ENCODE measurements around the gene FAM3C. TPM values are rescaled to one million over a fixed set of nuclear protein-coding genes. Genes with fewer than 3 reads are reported as not detected.

Gene FAM3C
- total and polyA plus RNA-seq, 10 of the 15 experiments (the other 5 are each of a cell fraction or from before 2014, with no cell fraction given): 11.0 to 110 (median 27.8) TPM

DNA sequence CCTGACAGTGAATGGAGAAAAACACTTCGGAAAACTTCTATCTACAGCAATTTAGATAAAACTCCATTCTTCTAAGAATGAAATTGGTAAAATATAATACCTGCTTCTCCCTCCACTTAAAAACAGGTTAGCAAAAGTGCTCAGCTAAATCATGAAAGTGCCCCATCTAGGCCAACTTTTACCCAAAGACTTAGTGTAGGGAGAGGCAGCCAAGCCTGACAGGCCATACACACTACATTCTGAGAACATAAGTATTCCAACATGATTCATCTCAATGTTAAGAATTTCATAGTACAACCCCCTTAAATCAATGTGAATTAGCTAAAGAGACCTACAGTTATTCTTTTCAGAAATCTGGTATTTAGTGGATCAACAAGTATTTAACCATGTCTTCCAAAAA is 7.2 kb downstream of the FAM3C start (continued):
- TF ChIP-seq, protein P1, sequence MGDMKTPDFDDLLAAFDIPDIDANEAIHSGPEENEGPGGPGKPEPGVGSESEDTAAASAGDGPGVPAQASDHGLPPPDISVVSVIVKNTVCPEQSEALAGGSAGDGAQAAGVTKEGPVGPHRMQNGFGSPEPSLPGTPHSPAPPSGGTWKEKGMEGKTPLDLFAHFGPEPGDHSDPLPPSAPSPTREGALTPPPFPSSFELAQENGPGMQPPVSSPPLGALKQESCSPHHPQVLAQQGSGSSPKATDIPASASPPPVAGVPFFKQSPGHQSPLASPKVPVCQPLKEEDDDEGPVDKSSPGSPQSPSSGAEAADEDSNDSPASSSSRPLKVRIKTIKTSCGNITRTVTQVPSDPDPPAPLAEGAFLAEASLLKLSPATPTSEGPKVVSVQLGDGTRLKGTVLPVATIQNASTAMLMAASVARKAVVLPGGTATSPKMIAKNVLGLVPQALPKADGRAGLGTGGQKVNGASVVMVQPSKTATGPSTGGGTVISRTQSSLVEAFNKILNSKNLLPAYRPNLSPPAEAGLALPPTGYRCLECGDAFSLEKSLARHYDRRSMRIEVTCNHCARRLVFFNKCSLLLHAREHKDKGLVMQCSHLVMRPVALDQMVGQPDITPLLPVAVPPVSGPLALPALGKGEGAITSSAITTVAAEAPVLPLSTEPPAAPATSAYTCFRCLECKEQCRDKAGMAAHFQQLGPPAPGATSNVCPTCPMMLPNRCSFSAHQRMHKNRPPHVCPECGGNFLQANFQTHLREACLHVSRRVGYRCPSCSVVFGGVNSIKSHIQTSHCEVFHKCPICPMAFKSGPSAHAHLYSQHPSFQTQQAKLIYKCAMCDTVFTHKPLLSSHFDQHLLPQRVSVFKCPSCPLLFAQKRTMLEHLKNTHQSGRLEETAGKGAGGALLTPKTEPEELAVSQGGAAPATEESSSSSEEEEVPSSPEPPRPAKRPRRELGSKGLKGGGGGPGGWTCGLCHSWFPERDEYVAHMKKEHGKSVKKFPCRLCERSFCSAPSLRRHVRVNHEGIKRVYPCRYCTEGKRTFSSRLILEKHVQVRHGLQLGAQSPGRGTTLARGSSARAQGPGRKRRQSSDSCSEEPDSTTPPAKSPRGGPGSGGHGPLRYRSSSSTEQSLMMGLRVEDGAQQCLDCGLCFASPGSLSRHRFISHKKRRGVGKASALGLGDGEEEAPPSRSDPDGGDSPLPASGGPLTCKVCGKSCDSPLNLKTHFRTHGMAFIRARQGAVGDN (IDR thresholded peaks at IDR 0.05): 0 out of 2 replicates have a peak, but pooled peaks have one; percentile 9
- peak; percentile 74; the same call in 1 of the 2 replicates for TF ChIP-seq PAX5 (IDR thresholded peaks at IDR 0.05; ENCODE audit: borderline replicate concordance, low read depth, low read length)

DNA sequence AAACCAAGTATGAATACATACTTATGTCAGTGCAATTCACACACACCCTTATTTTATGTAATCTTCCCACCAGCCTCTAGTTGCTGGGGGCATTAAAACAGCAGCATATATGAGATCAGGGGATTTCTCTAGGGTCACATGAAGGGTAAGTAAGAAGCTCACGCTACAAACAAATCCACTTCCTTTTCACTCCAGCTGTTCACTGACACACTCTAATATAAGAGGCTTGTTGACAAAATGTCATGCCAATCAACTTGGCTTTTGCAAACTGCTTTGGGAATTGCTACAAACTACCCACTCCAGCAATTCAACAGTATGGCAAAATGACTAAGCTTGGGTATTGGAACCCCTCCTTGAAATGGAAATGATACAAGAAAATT is 10.3 kb downstream of the FAM3C start:
- ATAC-seq (peak; percentile 79), FAIRE-seq (no peak), DNase-seq (ENCODE audit: low read depth, low spot score) (peak; percentile 76)
- SMC1A ChIA-PET (ENCODE audit: uncharacterized antibody, unreplicated experiment): interaction anchor here (0.8 to 13.5 kb wide), 15 partner anchors 10 to 221 kb away, joined by 3 to 281 read pairs (median 3); partner anchors contain the start of gene FAM3C
- Histone ChIP-seq H3K4me1 (ENCODE audit: control insufficient read depth, insufficient read depth, low read length) (peaks cover 43% of the 10 kb centered on the region), H3K9ac (ENCODE audit: control insufficient read depth, insufficient read depth, low read length) (peak overlapping the region; percentile 61), H4K20me1 (ENCODE audit: control insufficient read depth, insufficient read depth) (no peaks in the 10 kb centered on the region), H3K27me3 (replicated peaks in 1 of 2; ENCODE audit: control insufficient read depth in 2 of 2, insufficient read depth in 2 of 2, low read length in 1 of 2) (no peaks in the 10 kb centered on the region), H3K4me3 (no peak overlapping the region), H3K36me3 (ENCODE audit: control insufficient read depth in 2 of 2, insufficient read depth in 2 of 2, low read length in 1 of 2) (no peaks in the 10 kb centered on the region; a peak in 1 of 4 replicates), H3K9me3 (replicated peaks; ENCODE audit: control insufficient read depth, insufficient read depth, low read length) (no peaks in the 10 kb centered on the region; the same call in 1 of the 3 replicates), H2AFZ (ENCODE audit: control insufficient read depth, low read depth, low read length) (no peak overlapping the region), H3K79me2 (ENCODE audit: control insufficient read depth, insufficient read depth, low read length) (peaks cover 86% of the 10 kb centered on the region), H3K4me2 (ENCODE audit: control insufficient read depth, insufficient read depth) (peak overlapping the region; percentile 75), H3K27ac (ENCODE audit: control insufficient read depth, insufficient read depth) (peak overlapping the region; percentile 92)
- in situ Hi-C loops (cut with MboI): loop anchor here (25.0 kb wide), 1 partner anchor 973 kb away; no protein-coding TSS in a partner anchor
- POLR2A ChIA-PET: interaction anchor here (0.8 to 8.7 kb wide), 8 partner anchors 9 to 979 kb away, joined by 3 to 81 read pairs (median 4); partner anchors contain the start of gene FAM3C
- CTCF ChIA-PET: interaction anchor here (1.4 to 12.1 kb wide), 6 partner anchors 10 to 161 kb away, joined by 3 to 87 read pairs (median 34); partner anchors contain the start of gene FAM3C
- 0% methylated on average over 1 of the region's 1 CpG for whole genome bisulfite sequencing (ENCODE audit: insufficient coverage, insufficient replicate concordance, low lambda C conversion rate, missing lambda C conversion rate)
- no TSS peak for BruUV-seq (replicated peaks)
- intact Hi-C loops (cut with micrococcal nuclease; ENCODE audit: unreplicated experiment): loop anchor here (1.0 to 10.0 kb wide), 3 partner anchors 145 to 1249 kb away; partner anchors contain the start of gene TSPAN12
- RAD21 ChIA-PET (ENCODE audit: unreplicated experiment): interaction anchor here (0.7 to 10.5 kb wide), 11 partner anchors 9 to 608 kb away, joined by 3 to 272 read pairs (median 5); partner anchors contain the start of gene FAM3C
- TF ChIP-seq, protein P2, sequence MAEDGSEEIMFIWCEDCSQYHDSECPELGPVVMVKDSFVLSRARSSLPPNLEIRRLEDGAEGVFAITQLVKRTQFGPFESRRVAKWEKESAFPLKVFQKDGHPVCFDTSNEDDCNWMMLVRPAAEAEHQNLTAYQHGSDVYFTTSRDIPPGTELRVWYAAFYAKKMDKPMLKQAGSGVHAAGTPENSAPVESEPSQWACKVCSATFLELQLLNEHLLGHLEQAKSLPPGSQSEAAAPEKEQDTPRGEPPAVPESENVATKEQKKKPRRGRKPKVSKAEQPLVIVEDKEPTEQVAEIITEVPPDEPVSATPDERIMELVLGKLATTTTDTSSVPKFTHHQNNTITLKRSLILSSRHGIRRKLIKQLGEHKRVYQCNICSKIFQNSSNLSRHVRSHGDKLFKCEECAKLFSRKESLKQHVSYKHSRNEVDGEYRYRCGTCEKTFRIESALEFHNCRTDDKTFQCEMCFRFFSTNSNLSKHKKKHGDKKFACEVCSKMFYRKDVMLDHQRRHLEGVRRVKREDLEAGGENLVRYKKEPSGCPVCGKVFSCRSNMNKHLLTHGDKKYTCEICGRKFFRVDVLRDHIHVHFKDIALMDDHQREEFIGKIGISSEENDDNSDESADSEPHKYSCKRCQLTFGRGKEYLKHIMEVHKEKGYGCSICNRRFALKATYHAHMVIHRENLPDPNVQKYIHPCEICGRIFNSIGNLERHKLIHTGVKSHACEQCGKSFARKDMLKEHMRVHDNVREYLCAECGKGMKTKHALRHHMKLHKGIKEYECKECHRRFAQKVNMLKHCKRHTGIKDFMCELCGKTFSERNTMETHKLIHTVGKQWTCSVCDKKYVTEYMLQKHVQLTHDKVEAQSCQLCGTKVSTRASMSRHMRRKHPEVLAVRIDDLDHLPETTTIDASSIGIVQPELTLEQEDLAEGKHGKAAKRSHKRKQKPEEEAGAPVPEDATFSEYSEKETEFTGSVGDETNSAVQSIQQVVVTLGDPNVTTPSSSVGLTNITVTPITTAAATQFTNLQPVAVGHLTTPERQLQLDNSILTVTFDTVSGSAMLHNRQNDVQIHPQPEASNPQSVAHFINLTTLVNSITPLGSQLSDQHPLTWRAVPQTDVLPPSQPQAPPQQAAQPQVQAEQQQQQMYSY (CRISPR knock-in tag; IDR thresholded peaks at IDR 0.05): no peak
- TF ChIP-seq, protein P1 (IDR thresholded peaks at IDR 0.05): 0 out of 2 replicates have a peak, but pooled peaks have one; percentile 29
- TF ChIP-seq PAX8 (IDR thresholded peaks at IDR 0.05): no peak
- TF ChIP-seq BCL11A (IDR thresholded peaks at IDR 0.05; ENCODE audit: low read depth, low read length): peak; percentile 77; the same call in 1 of the 2 replicates
- TF ChIP-seq SIN3A (IDR thresholded peaks at IDR 0.05; ENCODE audit: low read depth, low read length): peak; percentile 56; the same call in 1 of the 2 replicates
- peak; percentile 91 for TF ChIP-seq FOXM1 (IDR thresholded peaks at IDR 0.05; ENCODE audit: low read depth, low read length)

Measured in GM12878 (cell line).